GM04504 (cell line): ENCODE results near the gene ARHGAP25.

Experiments
- DNase-seq: peaks from one replicate; pipeline ENCODE4 v3.0.0-alpha.2; 2012; ENCODE audit warnings: low read depth

Gene ARHGAP25

GRCh38 chr2:68834737-68835376, 100.2 kb downstream of the ARHGAP25 start:
- DNase-seq: no peak

- DNase-seq: no peak
Measured at GRCh38 chr2:68835621-68836020, 101.0 kb downstream of the ARHGAP25 start.

- DNase-seq: no peak
Measured at GRCh38 chr2:68837164-68837860, 102.7 kb downstream of the ARHGAP25 start.

- no peak for DNase-seq
Measured at GRCh38 chr2:68837861-68838341, 103.3 kb downstream of the ARHGAP25 start.

GRCh38 chr2:68838641-68839040, 104.0 kb downstream of the ARHGAP25 start:
- no peak for DNase-seq

- no peak for DNase-seq
Measured at GRCh38 chr2:68839260-68839833, 104.7 kb downstream of the ARHGAP25 start.

GRCh38 chr2:68845043-68845442, 110.4 kb downstream of the ARHGAP25 start:
- DNase-seq: no peak

GRCh38 chr2:68846091-68846490, 111.5 kb downstream of the ARHGAP25 start:
- no peak for DNase-seq

- DNase-seq: no peak
Measured at GRCh38 chr2:68847751-68848150, 113.1 kb downstream of the ARHGAP25 start.

- no peak for DNase-seq
Measured at GRCh38 chr2:68849579-68850030, 115.0 kb downstream of the ARHGAP25 start.

GRCh38 chr2:68850524-68850923, 115.9 kb downstream of the ARHGAP25 start:
- no peak for DNase-seq

GRCh38 chr2:68853035-68853434, 118.4 kb downstream of the ARHGAP25 start:
- DNase-seq: no peak

- no peak for DNase-seq
Measured at GRCh38 chr2:68853915-68854314, 119.3 kb downstream of the ARHGAP25 start.

- DNase-seq: no peak
Measured at GRCh38 chr2:68854476-68854875, 119.9 kb downstream of the ARHGAP25 start.

GRCh38 chr2:68855550-68855949, 120.9 kb downstream of the ARHGAP25 start:
- no peak for DNase-seq

- no peak for DNase-seq
Measured at GRCh38 chr2:68857202-68857845, 122.7 kb downstream of the ARHGAP25 start.

GRCh38 chr2:68857855-68858456, 123.3 kb downstream of the ARHGAP25 start:
- no peak for DNase-seq

- DNase-seq: no peak
Measured at GRCh38 chr2:68860111-68860510, 125.5 kb downstream of the ARHGAP25 start.

GRCh38 chr2:68861330-68861729, 126.7 kb downstream of the ARHGAP25 start:
- DNase-seq: no peak

- no peak for DNase-seq
Measured at GRCh38 chr2:68862889-68863288, 128.3 kb downstream of the ARHGAP25 start.

GRCh38 chr2:68863996-68864395, 129.4 kb downstream of the ARHGAP25 start:
- DNase-seq: no peak

GRCh38 chr2:68865108-68865507, 130.5 kb downstream of the ARHGAP25 start:
- DNase-seq: no peak
